HL-60 (cell line): ENCODE data around the gene LENEP.

Experiments used
- CTCF ChIP-seq: IDR thresholded peaks from one replicate; pipeline ENCODE4 v1.5.1; 2011; ENCODE audit warnings: low read length, control low read depth, inconsistent platforms; ENCODE audit not compliant: insufficient read depth
- GABPA ChIP-seq: IDR thresholded peaks from 2 replicates; pipeline ENCODE4 v1.6.1; 2012; ENCODE audit warnings: low read depth
- POLR2AphosphoS5 ChIP-seq: IDR thresholded peaks from 2 replicates; pipeline ENCODE4 v1.6.1; 2012; ENCODE audit warnings: low read depth
- REST ChIP-seq: IDR thresholded peaks from 2 replicates; pipeline ENCODE4 v1.6.1; 2012; ENCODE audit warnings: low read depth; ENCODE audit not compliant: insufficient replicate concordance
- SPI1 ChIP-seq: IDR thresholded peaks from 2 replicates; pipeline ENCODE4 v1.6.1; 2012; ENCODE audit warnings: low read depth, mild to moderate bottlenecking, borderline replicate concordance

GRCh38 chr1:155037043-155037442 lies 43.7 kb downstream of the LENEP start:
- TF ChIP-seq POLR2AphosphoS5 (no peak), CTCF (no peak), SPI1 (no peak), GABPA (no peak), REST (no peak)
